Activated CD8-positive, alpha-beta memory T cell treated with anti-CD3 and anti-CD28 coated beads for 1 hour (primary cell): ENCODE data around the gene GSC2.
"Not testable (repeated sequence)": the region's sequence is repeated elsewhere in the genome, so short reads cannot be mapped to it uniquely, and the experiment has no call there.

Experiments
- DNase-seq, 2 donors: peaks; one replicate each; pipeline ENCODE4 v3.0.0-alpha.2; 2020; ENCODE audit warnings: low read depth in 1 of 2; ENCODE audit errors: extremely low read depth in 1 of 2

Gene GSC2

GRCh38 chr22:19156109-19156508, 6.0 kb upstream of the GSC2 start:
- DNase-seq: not testable (repeated sequence)

GRCh38 chr22:19152942-19153883, 3.1 kb upstream of the GSC2 start:
- no peak for DNase-seq

GRCh38 chr22:19151329-19152191, 1.5 kb upstream of the GSC2 start:
- DNase-seq: no peak

GRCh38 chr22:19150482-19151328, 613 bp upstream of the GSC2 start:
- DNase-seq: no peak

- no peak for DNase-seq
Observed at GRCh38 chr22:19149047-19149883, 827 bp downstream of the GSC2 start.

- DNase-seq: no peak
Observed at GRCh38 chr22:19148417-19149046, 1.6 kb downstream of the GSC2 start.

GRCh38 chr22:19147195-19147780, 2.8 kb downstream of the GSC2 start:
- no peak for DNase-seq

- DNase-seq: no peak
Observed at GRCh38 chr22:19146215-19146968, 3.7 kb downstream of the GSC2 start.

- no peak for DNase-seq
Observed at GRCh38 chr22:19143967-19144400, 6.1 kb downstream of the GSC2 start.

- no peak for DNase-seq
Observed at GRCh38 chr22:19143212-19143611, 6.9 kb downstream of the GSC2 start.

- DNase-seq: no peak
Observed at GRCh38 chr22:19142394-19142793, 7.7 kb downstream of the GSC2 start.

GRCh38 chr22:19139974-19140373, 10.1 kb downstream of the GSC2 start:
- DNase-seq: no peak

GRCh38 chr22:19139001-19139356, 11.1 kb downstream of the GSC2 start:
- no peak for DNase-seq

- no peak for DNase-seq
Observed at GRCh38 chr22:19138217-19139000, 11.7 kb downstream of the GSC2 start.

GRCh38 chr22:19137384-19138216, 12.5 kb downstream of the GSC2 start:
- DNase-seq: no peak

GRCh38 chr22:19136915-19137314, 13.2 kb downstream of the GSC2 start:
- no peak for DNase-seq

GRCh38 chr22:19134874-19135273, 15.2 kb downstream of the GSC2 start:
- DNase-seq: no peak
